A549 (cell line): Measurements from ENCODE around the gene LEKR1. TPM values are rescaled to one million over a fixed set of nuclear protein-coding genes. Genes with fewer than 3 reads are reported as not detected.

Experiments used
- ATAC-seq, 2 experiments: fragments of 200-7000 bp in 1 of 2; fragments of >200 bp in 1 of 2; cut with Nextera tagmentation in 1 of 2; cut with Tn5 transposase in 1 of 2; 3 replicates each; pipeline versions ENCODE4 v1.8.0 to v1.9.1; 2018 to 2020; ENCODE audit warnings: mild to moderate bottlenecking in 1 of 2, moderate library complexity in 1 of 2
- CTCF ChIA-PET: fragments of 300-600 bp; sonication (Branson Sonifier 250); formaldehyde crosslinking; extraction: SDS; loops from one replicate; lab custom pipeline; 2021; ENCODE audit warnings: antibody characterized with exemption, inconsistent platforms; lab: Yijun Ruan, JAX
- POLR2A ChIA-PET: fragments of 350-600 bp; formaldehyde crosslinking; extraction: SDS; loops from one replicate; lab custom pipeline; 2021; ENCODE audit warnings: antibody characterized with exemption, inconsistent platforms; lab: Yijun Ruan, JAX
- DNase-seq, 2 experiments: peaks; one replicate each; pipeline versions ENCODE4 v3.0.0 to v3.0.0-alpha.2; 2011 to 2016; ENCODE audit warnings: low read depth in 1 of 2, low spot score in 1 of 2
- FAIRE-seq: peaks from 2 replicates; lab custom pipeline; 2011; peaks lifted over from hg19 to GRCh38; lab: Jason Lieb, UNC
- H3K27ac ChIP-seq, 2 experiments: fragments of >200 bp; sonication (Bioruptor Twin); formaldehyde crosslinking; 3 replicates each; pipeline ENCODE4 v1.5.1; 2016 to 2017
- H3K4me1 ChIP-seq: fragments of >200 bp; sonication (Bioruptor Twin); formaldehyde crosslinking; 3 replicates; pipeline ENCODE4 v1.6.1; 2016
- H3K4me2 ChIP-seq: fragments of >200 bp; sonication (Bioruptor Twin); formaldehyde crosslinking; 3 replicates; pipeline ENCODE4 v1.6.1; 2016
- H3K4me3 ChIP-seq: fragments of >200 bp; sonication (Bioruptor Twin); formaldehyde crosslinking; 3 replicates; pipeline ENCODE4 v1.5.1; 2016
- H3K9me3 ChIP-seq: fragments of >200 bp; sonication (Bioruptor Twin); formaldehyde crosslinking; 3 replicates; pipeline ENCODE4 v1.6.1; 2016
- BHLHE40 ChIP-seq: IDR thresholded peaks from 2 replicates; pipeline ENCODE4 v1.6.1; 2012; ENCODE audit warnings: low read depth, low read length, inconsistent platforms
- CBX2 ChIP-seq: fragments of 200-600 bp; sonication (generic); IDR thresholded peaks from 2 replicates; pipeline ENCODE4 v1.6.1; 2016; ENCODE audit warnings: low read depth, mild to moderate bottlenecking, borderline replicate concordance
- CHD2 ChIP-seq: fragments of 150-350 bp; IDR thresholded peaks from 2 replicates; pipeline ENCODE4 v1.6.1; 2014; ENCODE audit warnings: low read length; ENCODE audit not compliant: partially characterized antibody
- CHD4 ChIP-seq: fragments of 200-600 bp; sonication (generic); IDR thresholded peaks from 2 replicates; pipeline ENCODE4 v1.6.1; 2016; ENCODE audit warnings: antibody characterized with exemption, mild to moderate bottlenecking, borderline replicate concordance
- EHMT2 ChIP-seq: fragments of 200-600 bp; sonication (generic); IDR thresholded peaks from 2 replicates; pipeline ENCODE4 v1.6.1; 2016; ENCODE audit warnings: antibody characterized with exemption, low read depth, mild to moderate bottlenecking, moderate library complexity
- EP300 ChIP-seq, 2 experiments: fragments of >200 bp; sonication (Bioruptor Twin); formaldehyde crosslinking; IDR thresholded peaks; 2 replicates in 1 of 2; 3 replicates in 1 of 2; pipeline ENCODE4 v1.6.1; 2016 to 2017
- ESRRA ChIP-seq: fragments of 150-350 bp; IDR thresholded peaks from 2 replicates; pipeline ENCODE4 v1.6.1; 2014; ENCODE audit warnings: mild to moderate bottlenecking, low read length, borderline replicate concordance
- FOSB ChIP-seq: fragments of 250-450 bp; sonication (Bioruptor Pico); IDR thresholded peaks from 2 replicates; pipeline ENCODE4 v1.5.0; 2020; ENCODE audit warnings: mild to moderate bottlenecking, moderate library complexity
- HOXB5 ChIP-seq: fragments of 250-450 bp; sonication (Bioruptor Pico); IDR thresholded peaks from 2 replicates; pipeline ENCODE4 v1.5.0; 2020; ENCODE audit warnings: mild to moderate bottlenecking, moderate library complexity
- KDM5A ChIP-seq: fragments of 200-600 bp; sonication (generic); IDR thresholded peaks from 2 replicates; pipeline ENCODE4 v1.6.1; 2016; ENCODE audit warnings: antibody characterized with exemption, mild to moderate bottlenecking
- MAFK ChIP-seq: fragments of 450-650 bp; IDR thresholded peaks from 2 replicates; pipeline ENCODE4 v1.6.1; 2014; ENCODE audit not compliant: partially characterized antibody
- MAX ChIP-seq: IDR thresholded peaks from 2 replicates; pipeline ENCODE4 v1.6.1; 2012
- NPAS2 ChIP-seq: fragments of 250-450 bp; sonication (Bioruptor Pico); IDR thresholded peaks from 2 replicates; pipeline ENCODE4 v1.8.0; 2022; ENCODE audit warnings: mild to moderate bottlenecking, moderate library complexity, borderline replicate concordance
- PHF8 ChIP-seq: fragments of 200-600 bp; sonication (generic); IDR thresholded peaks from 2 replicates; pipeline ENCODE4 v1.6.1; 2016; ENCODE audit warnings: low read depth, mild to moderate bottlenecking, antibody characterized with exemption, moderate library complexity, borderline replicate concordance
- POLR2A ChIP-seq: IDR thresholded peaks from 2 replicates; pipeline ENCODE4 v1.6.1; 2012; ENCODE audit warnings: mild to moderate bottlenecking, low read length
- POLR2AphosphoS2 ChIP-seq: conservative IDR thresholded peaks from 2 replicates; pipeline ENCODE4 v1.6.1; 2012; ENCODE audit warnings: low read length, improper control_type of control experiment, inconsistent platforms
- RAD21 ChIP-seq, 2 experiments: fragments of >200 bp in 1 of 2; sonication (Bioruptor Twin) in 1 of 2; formaldehyde crosslinking in 1 of 2; IDR thresholded peaks in 1 of 2; conservative IDR thresholded peaks in 1 of 2; 2 replicates in 1 of 2; 3 replicates in 1 of 2; pipeline ENCODE4 v1.6.1; 2012 to 2018; ENCODE audit warnings: inconsistent platforms in 1 of 2
- RARB ChIP-seq: fragments of 250-450 bp; sonication (Bioruptor Pico); IDR thresholded peaks from 2 replicates; pipeline ENCODE4 v1.8.0; 2021; ENCODE audit warnings: mild to moderate bottlenecking, moderate library complexity
- RNF2 ChIP-seq: fragments of 200-600 bp; sonication (generic); IDR thresholded peaks from 2 replicates; pipeline ENCODE4 v1.6.1; 2016; ENCODE audit warnings: low read depth, mild to moderate bottlenecking, antibody characterized with exemption, moderate library complexity, borderline replicate concordance
- TFCP2L1 ChIP-seq: fragments of 250-450 bp; sonication (Bioruptor Pico); IDR thresholded peaks from 2 replicates; pipeline ENCODE4 v1.5.0; 2021; ENCODE audit warnings: mild to moderate bottlenecking
- USF2 ChIP-seq: fragments of 450-650 bp; IDR thresholded peaks from 2 replicates; pipeline ENCODE4 v1.6.1; 2014; ENCODE audit warnings: antibody characterized with exemption
- WGBS: methylation state at CpG from one replicate; pipeline ENCODE4 v1.1.6; 2017; ENCODE audit errors: missing lambda C conversion rate; 5-methylcytosine and 5-hydroxymethylcytosine counted together
- polyA plus RNA-seq, 4 experiments: library from polyadenylated mRNA; depleted of rRNA in 3 of 4; stranded (reverse); fragments of >200 nt; fragmentation: RNase III in 1 of 4; extraction: RNeasy Plus Mini Kit Qiagen cat#74134 plus additional on column Dnase treatment in 1 of 4; gene quantifications; 2 replicates in 3 of 4; 3 replicates in 1 of 4; pipeline ENCODE4 v1.2.3, GENCODE V29; 2011 to 2017
- TF ChIP-seq, protein P1 (sequence below): IDR thresholded peaks from 2 replicates; pipeline ENCODE4 v1.6.1; 2012; ENCODE audit warnings: low read depth, borderline replicate concordance
- TF ChIP-seq, protein P2 (sequence below): fragments of 200-600 bp; sonication (generic); IDR thresholded peaks from 2 replicates; pipeline ENCODE4 v1.6.1; 2016; ENCODE audit warnings: antibody characterized with exemption, mild to moderate bottlenecking, moderate library complexity

LEKR1 gene
- polyA plus RNA-seq, 2 of the 4 experiments (the other 2 are of a cell fraction), result 1.3 to 1.4 TPM

DNA sequence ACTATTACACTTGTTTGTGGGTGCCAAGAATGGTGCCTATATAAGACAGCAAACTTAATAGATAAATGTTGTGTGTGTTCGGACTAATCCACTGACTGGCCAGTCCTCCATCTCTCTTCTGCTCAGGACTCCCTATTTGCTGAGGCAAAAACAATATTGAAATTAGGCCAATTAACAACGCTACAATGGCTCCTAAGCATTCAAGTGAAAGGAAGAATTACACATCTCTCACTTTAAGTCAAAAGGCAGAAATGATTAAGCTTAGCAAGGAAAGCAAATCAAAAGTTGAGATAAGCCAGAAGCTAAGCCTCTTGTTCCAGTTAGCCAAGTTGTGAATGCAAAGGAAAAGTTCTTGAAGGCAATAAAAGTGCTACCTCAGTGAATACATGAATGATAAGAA lies 206.8 kb downstream of the LEKR1 start:
- DNase-seq, result no peak
- 60% methylated on average over 2 of the region's 2 CpGs for WGBS
- Histone ChIP-seq H3K27ac (no peak overlapping the region), H3K4me3 (no peak overlapping the region), H3K9me3 (no peaks in the 10 kb centered on the region), H3K4me2 (no peak overlapping the region), H3K4me1 (no peaks in the 10 kb centered on the region)
- CTCF ChIA-PET, result no interaction called here
- no peak for FAIRE-seq
- no peak for ATAC-seq
- TF ChIP-seq HOXB5 (CRISPR knock-in tag) (no peak), BHLHE40 (no peak), RAD21 (conservative IDR thresholded peaks at IDR 0.05 in 1 of 2, IDR thresholded peaks at IDR 0.05 in 1 of 2) (no peak), EP300 (IDR thresholded peaks at IDR 0.05) (no peak), CHD2 (no peak), NPAS2 (CRISPR knock-in tag) (no peak), POLR2A (no peak), MAX (no peak), ESRRA (no peak), RARB (CRISPR knock-in tag) (no peak)
- TF ChIP-seq, protein P1, sequence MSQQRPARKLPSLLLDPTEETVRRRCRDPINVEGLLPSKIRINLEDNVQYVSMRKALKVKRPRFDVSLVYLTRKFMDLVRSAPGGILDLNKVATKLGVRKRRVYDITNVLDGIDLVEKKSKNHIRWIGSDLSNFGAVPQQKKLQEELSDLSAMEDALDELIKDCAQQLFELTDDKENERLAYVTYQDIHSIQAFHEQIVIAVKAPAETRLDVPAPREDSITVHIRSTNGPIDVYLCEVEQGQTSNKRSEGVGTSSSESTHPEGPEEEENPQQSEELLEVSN, result no peak
- TF ChIP-seq, protein P2, sequence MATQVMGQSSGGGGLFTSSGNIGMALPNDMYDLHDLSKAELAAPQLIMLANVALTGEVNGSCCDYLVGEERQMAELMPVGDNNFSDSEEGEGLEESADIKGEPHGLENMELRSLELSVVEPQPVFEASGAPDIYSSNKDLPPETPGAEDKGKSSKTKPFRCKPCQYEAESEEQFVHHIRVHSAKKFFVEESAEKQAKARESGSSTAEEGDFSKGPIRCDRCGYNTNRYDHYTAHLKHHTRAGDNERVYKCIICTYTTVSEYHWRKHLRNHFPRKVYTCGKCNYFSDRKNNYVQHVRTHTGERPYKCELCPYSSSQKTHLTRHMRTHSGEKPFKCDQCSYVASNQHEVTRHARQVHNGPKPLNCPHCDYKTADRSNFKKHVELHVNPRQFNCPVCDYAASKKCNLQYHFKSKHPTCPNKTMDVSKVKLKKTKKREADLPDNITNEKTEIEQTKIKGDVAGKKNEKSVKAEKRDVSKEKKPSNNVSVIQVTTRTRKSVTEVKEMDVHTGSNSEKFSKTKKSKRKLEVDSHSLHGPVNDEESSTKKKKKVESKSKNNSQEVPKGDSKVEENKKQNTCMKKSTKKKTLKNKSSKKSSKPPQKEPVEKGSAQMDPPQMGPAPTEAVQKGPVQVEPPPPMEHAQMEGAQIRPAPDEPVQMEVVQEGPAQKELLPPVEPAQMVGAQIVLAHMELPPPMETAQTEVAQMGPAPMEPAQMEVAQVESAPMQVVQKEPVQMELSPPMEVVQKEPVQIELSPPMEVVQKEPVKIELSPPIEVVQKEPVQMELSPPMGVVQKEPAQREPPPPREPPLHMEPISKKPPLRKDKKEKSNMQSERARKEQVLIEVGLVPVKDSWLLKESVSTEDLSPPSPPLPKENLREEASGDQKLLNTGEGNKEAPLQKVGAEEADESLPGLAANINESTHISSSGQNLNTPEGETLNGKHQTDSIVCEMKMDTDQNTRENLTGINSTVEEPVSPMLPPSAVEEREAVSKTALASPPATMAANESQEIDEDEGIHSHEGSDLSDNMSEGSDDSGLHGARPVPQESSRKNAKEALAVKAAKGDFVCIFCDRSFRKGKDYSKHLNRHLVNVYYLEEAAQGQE, result no peak
- POLR2A ChIA-PET, result no interaction called here

- CTCF ChIA-PET, result no interaction called here
Measured at GRCh38 chr3:157040456-157040855, 214.3 kb downstream of the LEKR1 start.

GRCh38 chr3:157042226-157042625 lies 216.1 kb downstream of the LEKR1 start:
- FAIRE-seq, result no peak
- no peak overlapping the region for H3K4me2 ChIP-seq
- H3K4me3 ChIP-seq, result no peak overlapping the region
- H3K4me1 ChIP-seq, result no peaks in the 10 kb centered on the region
- ChIA-PET POLR2A (no interaction called here), CTCF (no interaction called here)
- no peaks in the 10 kb centered on the region for H3K9me3 ChIP-seq
- TF ChIP-seq CBX2, result no peak
- no peak for TF ChIP-seq PHF8
- TF ChIP-seq FOSB (CRISPR knock-in tag), result no peak
- no peak for TF ChIP-seq HOXB5 (CRISPR knock-in tag)
- TF ChIP-seq TFCP2L1 (CRISPR knock-in tag), result no peak
- TF ChIP-seq USF2, result no peak
- no peak for TF ChIP-seq POLR2AphosphoS2
- no peak for TF ChIP-seq MAFK
- TF ChIP-seq, protein P1, result no peak
- TF ChIP-seq, protein P2, result no peak
- no peak for TF ChIP-seq EHMT2
- 68% methylated on average over 2 of the region's 2 CpGs for WGBS
- DNase-seq, result no peak
- no peak for ATAC-seq
- H3K27ac ChIP-seq, result no peak overlapping the region

More at GRCh38 chr3:157040456-157040855, 214.3 kb downstream of the LEKR1 start:
- no peak for ATAC-seq
- H3K27ac ChIP-seq, result no peak overlapping the region
- no peak for FAIRE-seq
- H3K4me1 ChIP-seq, result no peaks in the 10 kb centered on the region
- TF ChIP-seq, protein P1, result no peak
- TF ChIP-seq RNF2 (no peak), CHD4 (no peak), KDM5A (no peak)
- no peak overlapping the region for H3K4me3 ChIP-seq
- no peaks in the 10 kb centered on the region for H3K9me3 ChIP-seq
- no peak overlapping the region for H3K4me2 ChIP-seq
- DNase-seq, result no peak
- POLR2A ChIA-PET, result no interaction called here
